GM21528 (cell line): ENCODE measurements around the gene SIPA1.

Experiments
- ATAC-seq: cut with Tn5 transposase; IDR thresholded peaks from one replicate; pipeline ENCODE4 v1.9.1; 2021; ENCODE audit warnings: mild to moderate bottlenecking, moderate library complexity; ENCODE audit not compliant: unreplicated experiment, low FRiP score

SIPA1 gene

DNA sequence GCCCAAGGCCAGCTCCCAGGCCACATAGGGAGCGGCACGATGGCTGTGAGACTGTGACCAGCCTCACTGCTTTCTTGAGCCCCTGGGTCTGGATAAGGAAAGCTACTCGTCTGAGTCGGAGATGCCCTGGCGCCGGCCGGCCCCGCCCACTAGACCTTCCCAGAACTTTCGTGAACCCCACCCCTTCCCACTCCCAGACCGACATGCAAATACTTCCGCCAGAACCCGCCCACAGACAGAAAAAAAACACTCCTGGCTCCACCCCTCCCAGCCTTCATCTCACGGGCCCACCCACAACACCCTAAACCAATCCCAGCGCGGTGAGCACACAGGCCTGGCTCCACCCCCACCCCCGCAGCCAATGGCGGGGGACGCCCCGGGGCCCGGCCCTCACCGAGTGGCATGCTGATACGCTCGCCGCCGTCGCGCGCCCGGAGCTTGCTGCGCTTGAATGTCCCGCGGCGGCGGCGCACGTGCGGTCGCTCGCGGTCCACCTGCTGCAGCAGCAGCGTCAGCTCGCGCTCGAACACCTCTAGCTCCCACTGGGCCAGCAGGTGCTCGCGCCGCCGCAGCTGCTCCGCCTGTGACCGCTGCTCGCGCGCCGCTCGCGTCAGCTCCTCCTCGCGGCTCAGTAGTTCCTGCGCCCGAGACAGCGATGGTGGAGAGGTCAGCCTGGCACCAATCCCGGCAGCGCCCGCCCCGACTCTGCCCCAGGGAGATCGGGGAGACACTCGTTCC, 30.9 kb upstream of the SIPA1 start:
- no peak for ATAC-seq

DNA sequence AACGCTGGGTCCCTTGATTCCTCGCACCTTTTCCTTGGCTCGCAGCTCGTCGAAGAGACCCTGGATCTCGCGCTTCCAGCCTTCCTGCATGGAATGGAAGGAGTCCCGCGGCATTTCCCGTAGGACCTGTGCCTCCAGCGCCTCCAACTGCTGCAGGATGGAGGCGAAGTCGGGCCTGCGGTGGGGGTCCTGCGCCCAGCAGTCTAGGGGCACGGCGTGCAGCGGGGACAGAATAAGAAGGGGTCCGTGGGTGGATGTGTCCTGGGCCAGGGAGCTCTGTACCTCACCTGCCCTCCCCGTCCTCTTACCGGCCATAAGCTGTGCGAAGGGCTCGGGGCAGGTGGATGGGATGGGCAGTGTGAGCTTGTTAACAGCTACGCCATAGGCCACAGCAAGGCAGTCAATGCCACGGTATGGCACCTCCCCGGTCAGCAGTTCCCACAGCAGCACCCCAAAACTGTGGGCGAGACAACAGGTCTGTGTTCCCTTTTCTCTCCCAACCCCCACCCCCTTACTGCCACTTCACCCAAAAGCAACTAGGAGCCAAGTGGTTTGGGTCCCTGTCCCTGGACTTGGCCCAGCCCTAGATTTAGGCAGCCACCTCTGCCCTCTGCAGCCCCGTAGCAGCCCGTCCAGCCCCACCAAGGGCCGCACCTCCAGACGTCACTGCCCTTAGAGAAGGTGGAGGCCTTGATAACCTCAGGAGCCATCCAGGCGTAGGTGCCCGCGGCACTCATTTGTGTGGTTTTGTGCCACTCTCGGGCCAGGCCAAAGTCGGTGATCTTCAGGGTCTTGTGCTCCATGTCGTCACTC, 30.1 kb upstream of the SIPA1 start:
- no peak for ATAC-seq

DNA sequence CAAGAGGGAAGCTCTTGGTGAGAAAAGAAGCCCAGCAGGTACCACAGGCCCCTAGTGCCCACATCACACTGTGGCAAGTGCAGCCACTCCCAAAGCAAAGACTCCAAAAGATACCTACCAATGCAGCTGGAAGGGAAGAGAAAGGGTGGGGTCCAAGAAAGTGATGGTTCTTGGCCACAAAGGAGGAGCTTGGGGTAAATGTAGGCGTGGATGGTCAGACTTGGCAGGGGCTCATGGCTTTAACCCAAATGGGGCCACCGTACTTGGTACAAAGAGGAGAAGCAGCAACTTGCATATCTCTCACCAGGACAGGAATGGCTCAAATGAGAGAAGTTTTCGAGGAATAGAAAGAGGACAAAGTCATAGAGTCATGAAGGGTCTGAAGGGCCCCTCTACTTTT, 28.7 kb upstream of the SIPA1 start:
- no peak for ATAC-seq

DNA sequence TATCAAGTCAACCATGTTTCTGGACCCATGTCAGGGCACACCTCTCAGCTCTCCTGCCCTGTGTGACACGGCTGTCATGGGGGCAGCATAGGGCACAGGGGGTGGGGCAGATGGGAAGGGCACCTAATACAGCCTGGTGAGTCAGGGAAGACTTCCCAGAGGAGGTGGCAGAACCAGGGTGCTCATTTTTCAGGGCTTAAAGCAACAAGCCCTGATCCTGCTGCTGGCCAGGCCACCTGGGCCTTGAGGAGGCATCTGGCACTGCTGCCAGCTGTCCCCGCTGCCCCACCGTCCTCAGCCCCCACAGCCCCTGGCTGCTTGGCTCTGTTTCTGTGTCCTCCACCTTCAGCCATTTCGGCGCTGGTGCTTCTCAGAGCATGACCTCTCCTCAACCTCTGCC, 28.2 kb upstream of the SIPA1 start:
- ATAC-seq: no peak

DNA sequence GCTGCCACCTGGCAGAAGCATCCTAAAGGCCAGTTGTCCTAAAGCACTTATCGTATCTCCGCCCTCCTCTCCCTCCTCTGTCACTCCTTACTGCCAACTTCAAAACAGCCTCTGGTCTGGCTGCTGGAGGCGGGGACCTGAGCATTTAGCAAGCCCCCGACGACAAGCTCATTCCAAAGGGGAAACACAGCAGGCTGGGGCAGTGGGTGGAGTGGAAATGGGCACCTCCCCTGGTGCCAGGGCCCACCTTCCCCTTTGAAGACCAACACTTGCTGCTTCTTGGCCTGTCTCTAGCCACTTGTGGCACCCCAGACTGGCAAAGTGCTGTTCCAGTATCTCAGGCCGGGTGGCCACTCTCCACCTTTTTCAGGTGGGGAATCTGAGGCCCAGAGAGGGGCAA, 27.5 kb upstream of the SIPA1 start:
- ATAC-seq: no peak

DNA sequence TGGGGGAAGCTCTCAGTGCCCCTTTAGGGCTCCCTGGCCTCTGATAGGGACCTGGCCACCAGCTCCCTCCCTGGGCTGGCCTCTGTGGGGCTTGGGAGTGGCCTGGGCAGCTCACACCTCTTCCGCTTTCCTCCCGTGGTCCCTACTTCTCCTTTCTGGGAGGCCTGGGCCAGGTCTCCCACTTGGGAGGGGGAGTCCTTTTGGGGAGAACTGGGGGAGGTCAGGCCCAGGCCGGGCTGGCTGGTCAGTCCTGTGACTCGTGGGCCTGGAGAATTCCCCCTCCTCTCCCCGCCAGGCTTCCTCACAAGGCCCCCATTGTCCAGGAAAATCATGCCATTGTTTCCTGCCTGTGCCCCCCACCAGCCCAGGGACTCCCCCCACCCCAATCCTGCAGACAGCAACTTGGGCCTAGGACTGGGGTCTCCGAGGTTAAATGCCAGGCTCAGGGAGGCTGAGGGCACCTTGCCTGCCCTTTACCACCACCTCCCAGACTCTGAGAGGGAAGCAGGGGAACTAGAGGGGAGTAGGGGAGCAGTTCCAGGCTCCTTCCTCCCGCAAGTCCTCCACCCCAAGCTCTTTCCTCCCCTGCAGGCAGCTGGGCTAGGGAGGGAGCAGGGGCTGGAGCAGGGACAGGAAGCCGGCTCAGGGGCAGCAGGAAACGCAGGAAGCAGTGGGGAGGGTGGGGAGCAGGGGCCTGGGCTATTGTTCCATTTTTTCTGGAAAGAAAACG, 26.7 kb upstream of the SIPA1 start:
- no peak for ATAC-seq

DNA sequence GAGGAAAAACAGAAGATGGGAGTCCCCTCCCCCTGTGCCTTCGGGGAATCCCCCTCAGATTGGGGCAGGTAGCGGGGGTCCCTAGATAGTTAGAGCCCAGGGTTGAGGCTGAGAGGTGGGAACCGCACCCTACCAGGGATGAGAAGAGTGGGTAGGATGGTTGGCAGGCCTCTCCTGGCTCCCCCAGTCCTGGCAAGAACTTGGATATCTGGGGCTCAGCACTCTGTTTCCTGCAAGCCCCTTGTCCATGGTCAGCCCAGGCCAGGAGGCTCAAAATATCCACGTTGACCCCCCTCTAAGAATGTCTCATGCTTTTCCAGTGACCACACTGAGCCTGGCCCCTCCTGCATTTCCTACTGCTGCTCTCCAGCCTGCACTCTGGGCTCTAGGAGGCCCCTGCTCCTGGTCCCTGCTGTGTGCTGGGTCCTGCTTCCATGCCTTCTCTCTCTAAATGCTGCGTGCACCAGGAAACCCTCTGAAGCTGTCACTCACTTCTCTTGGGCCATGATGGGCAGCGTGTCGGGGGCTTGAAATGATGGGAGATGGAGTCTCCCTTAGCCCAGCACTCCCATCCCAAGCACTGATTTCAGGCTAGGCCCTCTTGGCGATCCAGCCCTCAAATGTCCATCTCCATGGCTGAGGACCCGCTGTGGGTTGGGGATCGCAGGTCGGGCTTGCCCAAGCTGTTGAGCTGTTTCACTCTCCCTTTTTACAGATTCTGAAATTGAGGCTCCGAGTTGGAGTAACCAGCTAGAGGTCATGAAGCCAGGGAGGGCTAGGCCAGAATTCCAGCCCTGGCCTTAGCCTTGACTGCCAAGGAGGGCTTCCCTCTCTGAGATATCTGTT, 25.9 kb upstream of the SIPA1 start:
- ATAC-seq: no peak

DNA sequence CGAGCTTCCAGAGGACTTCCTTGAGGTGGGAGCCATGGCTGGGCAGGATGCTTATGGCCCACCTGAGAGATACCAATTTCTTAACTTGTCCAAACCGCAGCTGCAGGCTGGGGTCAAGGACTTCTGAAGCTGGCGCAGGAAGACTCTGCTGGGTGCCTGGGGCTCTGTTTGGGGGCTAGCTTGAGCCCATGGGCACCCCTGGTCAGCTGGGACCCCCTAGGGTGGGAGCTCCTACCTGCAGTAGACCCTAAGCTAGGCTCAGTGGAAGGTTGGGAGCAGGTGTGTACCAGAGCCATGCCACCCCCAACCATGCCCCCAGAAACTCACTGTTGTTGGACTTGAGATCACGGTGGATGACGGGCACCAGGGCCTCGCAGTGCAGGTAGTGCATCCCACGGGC, 25.2 kb upstream of the SIPA1 start:
- no peak for ATAC-seq

DNA sequence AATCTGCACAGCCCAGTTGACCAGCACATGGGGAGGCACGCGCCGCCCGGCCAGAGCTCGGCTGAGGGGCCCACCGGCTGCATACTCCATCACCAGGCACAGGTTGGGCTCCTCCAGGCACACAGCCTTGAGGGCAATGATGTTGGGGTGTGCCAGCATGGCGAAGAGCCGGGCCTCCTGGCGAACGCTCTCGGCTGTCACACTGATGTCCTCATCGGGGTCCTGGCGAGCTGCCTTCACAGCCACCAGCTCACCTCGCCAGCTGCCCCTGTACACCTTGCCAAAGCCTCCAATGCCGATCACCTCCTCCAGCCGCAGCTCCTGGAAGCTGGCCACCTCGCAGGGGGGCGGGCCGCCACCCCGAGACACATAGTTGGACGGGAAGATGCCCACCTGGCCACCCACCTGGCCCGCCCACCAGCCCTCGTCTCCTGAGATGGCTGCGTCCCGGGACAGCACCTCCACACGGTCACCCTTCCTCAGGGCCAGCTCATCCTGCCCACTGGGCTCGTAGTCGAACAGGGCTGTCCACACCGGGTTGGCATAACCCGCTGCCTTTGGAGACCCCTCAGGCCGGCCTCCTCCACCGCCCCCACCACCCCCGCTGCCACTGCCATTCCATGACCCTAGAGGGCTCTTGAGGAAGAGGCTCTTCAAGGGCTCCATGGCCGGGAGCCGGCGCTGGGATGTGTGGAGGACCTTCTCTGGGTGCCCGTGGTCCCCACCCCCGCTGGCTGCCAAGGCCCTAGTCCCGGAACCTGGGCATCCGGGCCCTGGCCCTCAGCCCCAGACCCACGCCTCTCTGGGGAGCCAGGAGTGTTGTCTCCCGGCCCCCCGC, 24.6 kb upstream of the SIPA1 start:
- no peak for ATAC-seq

DNA sequence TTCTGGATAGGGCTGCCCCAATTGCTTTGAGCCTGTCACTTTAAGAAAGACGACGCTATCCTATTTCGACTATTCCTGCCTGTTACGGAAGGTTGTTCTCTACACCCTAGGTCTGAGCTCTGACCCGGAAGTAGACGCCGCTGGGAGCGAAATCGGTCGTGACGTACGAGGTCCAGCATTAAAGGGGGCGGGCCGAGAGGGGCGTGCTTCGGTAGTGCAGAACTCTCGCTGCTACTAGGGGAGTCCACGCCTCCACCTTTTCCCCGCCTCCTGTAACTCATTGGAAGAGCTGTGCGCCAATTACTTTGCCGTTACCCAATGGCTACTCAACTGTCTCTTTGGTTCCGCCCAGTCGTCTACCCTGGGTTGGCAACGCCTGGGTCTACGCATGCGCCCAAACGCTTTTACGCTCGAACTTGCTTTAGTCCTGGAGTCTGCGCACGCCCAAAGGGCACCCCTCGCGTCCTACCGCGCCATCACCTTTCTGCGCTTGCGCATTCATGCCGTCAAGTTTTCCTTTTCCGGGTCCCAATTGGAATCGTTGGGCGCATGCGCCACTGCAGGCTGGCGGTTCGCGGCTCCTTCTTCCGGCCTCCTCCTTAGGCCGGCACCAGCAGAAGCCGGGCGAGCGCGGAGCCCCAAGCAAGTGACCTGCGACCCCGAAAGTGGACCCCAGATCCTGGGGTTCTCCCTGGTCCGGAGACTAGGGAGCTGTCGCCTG, 22.5 kb upstream of the SIPA1 start, which contains the start of gene PCNX3:
PCNX3 (plus strand) TSS at position 548 of the 721 bp plus-strand sequence. CDS start 536 bp downstream, outside the sequence.
- peak; percentile 71 for ATAC-seq

DNA sequence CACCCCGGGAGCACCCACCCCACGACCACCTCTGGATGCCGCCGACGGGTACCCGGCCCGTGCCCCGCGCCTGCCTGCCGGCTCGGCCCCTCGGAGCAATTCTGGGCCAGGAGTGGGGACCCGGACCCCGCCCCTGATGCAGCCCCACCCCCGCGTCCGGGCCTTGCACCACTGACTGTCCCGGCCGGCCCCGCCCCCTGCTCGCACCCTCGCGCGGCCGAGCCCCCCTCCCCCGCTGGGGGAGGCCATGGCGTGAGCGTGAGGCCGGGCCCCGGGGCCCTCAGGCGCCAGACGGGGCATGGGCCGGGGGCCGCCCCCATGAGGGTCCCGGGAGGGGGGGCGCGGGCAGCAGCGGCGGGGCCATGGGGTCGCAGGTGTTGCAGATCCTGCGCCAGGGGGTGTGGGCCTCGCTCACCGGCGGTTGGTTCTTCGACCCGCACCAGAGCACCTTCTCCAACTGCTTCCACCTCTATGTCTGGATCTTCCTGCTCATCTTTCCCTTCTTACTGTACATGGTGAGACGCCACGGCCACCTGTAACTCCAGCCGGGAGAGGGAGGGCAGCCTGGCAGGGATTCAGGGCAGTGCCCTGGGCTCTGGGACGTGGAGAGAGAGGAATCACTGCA, 21.8 kb upstream of the SIPA1 start:
- peak; percentile 4 for ATAC-seq

DNA sequence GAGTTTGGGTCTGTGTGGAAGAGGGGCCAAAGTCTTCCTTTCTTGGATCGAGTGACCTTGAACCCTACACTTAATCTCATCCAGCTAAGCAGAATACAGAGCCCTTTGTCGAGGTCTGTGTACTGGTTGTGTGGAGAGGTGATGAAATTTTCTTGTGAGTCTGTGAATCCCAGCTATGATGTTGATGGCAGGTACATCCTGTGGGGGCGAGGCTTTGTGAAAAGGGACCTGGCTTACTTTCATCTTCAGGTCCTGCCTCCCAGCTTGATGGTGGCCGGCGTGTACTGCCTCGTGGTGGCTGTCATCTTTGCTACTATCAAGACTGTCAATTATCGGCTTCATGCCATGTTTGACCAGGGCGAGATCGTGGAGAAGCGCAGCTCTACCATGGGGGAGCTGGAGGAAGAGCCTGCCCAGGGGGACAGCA, 21.3 kb upstream of the SIPA1 start:
- no peak for ATAC-seq

DNA sequence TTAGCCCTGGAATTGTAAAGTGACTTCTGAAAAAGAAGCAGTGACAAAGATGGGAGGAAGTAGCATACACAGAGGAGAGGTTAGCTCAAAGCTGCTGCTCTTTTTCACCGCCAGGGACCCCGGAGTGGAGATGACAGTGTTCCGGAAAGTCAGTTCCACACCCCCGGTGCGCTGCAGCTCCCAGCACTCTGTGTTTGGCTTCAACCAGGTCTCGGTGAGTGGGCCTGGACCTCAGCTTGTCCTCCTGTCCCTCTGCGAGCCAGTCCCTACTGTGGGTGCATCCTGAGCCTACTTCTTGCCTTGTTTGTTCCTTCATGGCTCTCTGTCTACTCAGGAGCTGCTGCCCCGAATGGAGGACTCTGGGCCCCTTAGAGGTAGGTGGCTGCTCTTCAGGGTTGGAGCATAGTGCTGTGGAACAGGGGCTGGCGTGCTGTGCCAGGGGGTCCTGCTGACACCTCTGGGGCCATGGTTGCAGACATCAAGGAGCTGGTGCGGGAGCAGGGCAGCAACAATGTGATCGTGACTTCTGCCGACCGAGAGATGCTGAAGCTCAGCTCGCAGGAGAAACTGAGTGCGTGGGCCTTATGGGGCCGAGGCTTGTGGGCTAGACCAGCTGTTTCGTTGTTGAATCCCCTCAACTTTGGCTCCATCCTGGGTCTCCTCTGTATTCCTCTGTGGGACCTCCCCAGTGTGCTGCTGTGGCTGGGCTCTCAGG, 20.6 kb upstream of the SIPA1 start:
- no peak for ATAC-seq

DNA sequence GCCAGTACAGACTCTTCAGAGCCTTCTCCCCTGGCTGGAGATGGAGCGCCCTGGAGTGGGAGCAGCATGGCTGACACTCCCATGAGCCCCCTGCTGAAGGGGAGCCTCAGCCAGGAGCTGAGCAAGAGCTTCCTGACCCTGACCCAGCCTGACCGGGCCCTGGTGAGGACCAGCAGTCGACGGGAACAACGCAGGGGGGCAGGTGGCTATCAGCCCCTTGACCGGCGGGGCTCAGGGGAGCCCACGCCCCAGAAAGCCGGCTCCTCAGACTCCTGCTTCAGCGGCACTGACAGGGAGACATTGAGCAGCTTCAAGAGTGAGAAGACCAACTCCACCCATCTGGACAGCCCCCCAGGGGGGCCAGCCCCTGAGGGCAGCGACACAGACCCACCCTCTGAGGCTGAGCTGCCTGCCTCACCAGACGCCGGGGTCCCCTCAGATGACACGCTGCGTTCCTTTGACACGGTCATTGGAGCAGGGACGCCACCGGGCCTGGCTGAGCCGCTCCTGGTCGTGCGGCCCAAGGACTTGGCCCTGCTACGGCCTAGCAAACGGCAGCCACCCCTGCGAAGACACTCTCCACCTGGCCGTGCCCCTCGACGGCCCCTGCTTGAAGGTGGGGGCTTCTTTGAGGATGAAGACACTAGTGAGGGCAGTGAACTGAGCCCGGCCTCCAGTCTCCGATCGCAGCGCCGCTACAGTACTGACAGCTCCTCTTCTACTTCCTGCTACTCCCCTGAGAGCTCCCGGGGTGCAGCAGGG, 19.7 kb upstream of the SIPA1 start:
- no peak for ATAC-seq

DNA sequence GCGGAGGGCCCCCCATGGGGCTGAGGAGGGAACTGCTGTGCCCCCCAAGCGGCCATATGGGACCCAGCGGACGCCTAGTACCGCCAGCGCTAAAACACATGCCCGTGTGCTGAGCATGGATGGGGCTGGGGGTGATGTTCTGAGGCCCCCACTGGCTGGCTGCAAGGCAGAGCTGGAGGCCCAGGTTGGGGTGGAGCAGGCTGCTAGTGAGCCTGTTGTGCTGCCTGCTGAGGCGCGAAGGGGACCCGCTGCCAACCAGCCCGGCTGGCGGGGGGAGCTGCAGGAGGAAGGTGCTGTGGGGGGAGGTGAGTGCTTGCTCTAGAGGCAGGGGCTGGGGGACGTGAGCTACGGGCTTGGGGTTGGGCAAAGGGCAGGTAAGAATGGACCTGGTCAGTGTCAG, 19.1 kb upstream of the SIPA1 start:
- ATAC-seq: no peak

DNA sequence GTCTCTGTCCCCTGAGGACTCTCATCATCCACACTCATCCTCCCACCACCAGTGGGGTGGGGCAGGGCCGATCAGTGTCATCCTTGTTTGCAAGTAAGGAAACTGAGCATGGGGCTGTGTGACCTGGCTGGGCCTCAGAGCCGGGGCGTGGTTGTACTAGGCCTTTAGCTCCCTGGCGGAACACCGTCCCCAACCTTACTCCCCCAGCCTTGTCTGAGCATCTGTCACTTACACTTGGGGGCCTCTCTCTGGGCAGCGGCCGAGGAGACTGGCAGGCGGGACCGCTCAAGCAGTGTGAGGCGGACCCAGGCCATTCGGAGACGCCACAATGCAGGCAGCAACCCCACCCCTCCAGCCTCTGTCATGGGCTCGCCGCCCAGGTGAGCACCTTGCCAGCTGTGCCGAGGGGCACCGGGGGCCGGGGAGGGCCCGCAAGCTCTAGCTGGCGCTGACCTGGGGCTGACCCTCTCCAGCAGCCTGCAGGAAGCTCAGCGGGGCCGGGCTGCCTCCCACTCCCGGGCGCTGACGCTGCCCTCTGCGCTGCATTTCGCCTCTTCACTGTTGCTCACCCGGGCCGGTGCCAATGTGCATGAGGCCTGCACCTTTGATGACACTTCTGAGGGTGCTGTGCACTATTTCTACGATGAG, 18.5 kb upstream of the SIPA1 start:
- ATAC-seq: no peak

DNA sequence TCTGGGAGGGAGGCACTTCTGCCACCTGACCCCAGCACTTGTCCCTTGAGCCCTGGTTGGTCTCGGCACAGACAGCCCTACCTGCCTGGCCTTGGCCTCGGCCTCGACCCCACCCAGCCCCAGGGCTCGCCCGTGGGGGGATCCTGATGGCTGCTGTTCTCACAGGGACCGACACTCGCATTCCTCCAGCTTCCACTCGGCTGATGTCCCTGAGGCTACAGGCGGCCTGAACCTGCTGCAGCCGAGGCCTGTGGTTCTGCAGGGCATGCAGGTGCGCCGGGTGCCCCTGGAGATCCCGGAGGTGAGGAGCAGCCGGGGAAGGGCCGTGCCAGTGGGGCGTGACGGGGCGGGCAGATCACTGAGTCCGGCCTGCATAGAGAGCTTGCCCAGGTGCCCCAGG, 17.2 kb upstream of the SIPA1 start:
- no peak for ATAC-seq
